ENCODE measurements around the gene TMOD2.
"Not testable (repeated sequence)": the region's sequence is repeated elsewhere in the genome, so short reads cannot be mapped to it uniquely, and the experiment has no call there.

Gene TMOD2

DNA sequence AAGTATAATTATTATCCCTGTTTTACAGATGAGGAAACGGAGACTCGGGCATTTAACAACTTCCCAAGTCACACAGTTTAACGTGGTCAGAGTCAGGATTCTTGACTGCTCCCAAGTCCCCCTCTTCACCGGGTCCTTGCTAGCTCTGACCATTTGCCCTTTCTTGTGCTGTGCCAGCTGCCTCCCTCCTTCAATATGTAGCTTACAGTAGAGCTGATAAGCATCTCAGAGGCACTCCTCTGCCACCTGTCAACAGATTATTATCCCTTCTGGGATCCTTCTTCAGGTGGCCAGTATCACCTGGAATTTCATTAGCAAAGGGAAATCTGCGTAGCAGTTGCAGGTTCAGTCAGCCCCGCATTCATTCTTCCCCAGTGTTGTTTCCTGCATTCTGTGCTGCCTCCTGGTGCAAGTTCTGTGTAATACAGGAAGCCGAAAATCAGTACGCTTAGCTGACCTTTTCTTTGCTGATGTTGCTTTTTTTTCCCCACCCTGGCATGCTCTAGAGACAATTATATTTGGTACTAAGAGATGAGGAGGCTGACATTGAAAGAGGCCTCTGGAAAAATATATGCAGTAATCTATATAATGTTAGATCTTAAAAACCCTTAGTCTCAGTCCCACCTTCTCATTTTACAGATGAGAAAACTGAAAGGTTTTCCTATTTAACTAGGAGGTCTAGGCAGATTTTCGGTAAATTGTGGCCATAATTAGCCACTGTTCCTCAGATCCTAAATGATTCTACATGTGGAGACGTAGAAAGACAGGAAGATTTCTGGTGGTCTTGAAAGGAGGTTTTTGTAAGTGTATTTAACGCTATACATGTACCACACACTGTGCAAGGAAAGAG, 24.8 kb downstream of the TMOD2 start:
- peak; percentile 42 for DNase-seq

- peak; percentile 39 for DNase-seq
Observed at GRCh38 chr15:51776952-51777569, 25.7 kb downstream of the TMOD2 start.

DNA sequence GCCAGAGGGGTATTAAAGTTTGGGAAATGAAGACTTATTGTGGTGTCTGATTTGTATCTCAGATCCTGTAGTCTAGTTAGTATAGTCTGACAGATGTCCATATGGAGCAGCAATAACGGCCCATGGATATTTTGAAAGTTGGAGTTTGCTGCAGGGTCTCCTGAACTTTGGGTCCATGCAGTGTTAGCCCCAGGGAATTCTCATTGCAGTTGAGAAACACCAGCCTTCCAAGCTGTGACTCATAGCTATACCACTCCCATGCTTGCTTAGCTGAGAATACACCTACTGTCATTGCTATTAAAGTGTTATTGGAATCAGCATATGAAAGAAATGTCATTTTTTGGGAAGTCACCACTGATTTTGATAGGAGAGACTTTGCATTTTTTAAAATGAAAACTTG, 29.2 kb downstream of the TMOD2 start:
- DNase-seq, result no peak

- DNase-seq, result no peak
Observed at GRCh38 chr15:51781506-51781905, 30.1 kb downstream of the TMOD2 start.

GRCh38 chr15:51782357-51782896, 31.0 kb downstream of the TMOD2 start:
- no peak for DNase-seq

DNA sequence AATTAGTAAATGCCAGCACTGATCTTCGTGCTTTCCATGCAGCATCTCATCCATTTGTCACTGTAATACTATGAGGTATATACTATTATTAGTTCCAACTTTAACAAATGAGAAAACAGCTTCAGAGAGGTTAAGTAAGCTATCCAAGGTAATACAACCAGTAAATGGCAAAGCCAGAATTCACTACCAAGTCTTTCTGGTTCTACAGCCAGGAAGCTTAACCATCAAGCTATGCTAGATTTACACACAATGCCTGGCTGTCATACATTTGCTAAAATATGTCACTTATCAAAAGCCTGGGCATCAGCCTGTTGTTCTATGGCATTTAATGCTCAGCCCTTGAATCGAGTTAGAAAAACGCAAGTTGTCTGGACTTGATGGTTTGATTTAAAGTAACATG, 32.6 kb downstream of the TMOD2 start:
- no peak for DNase-seq

DNA sequence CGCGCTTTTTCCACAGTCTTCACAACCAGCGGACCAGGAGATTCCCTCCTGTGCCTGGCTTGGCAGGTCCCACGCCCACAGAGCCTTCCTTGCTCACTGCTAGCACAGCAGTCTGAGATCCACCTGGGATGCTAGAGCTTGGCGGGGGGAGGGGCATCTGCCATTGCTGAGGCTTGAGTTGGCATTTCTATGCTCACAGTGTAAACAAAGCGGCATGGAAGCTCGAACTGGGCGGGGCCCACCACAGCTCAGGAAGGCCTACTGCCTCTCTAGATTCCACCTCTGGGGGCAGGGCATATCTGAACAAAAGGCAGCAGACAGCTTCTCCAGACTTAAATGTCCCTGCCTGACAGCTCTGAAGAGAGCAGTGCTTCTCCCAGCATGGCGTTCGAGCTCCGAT, 35.7 kb downstream of the TMOD2 start:
- not testable (repeated sequence) for DNase-seq

- DNase-seq, result not testable (repeated sequence)
Observed at GRCh38 chr15:51792474-51792873, 41.1 kb downstream of the TMOD2 start.

- no peak for DNase-seq
Observed at GRCh38 chr15:51793521-51794305, 42.3 kb downstream of the TMOD2 start.

DNA sequence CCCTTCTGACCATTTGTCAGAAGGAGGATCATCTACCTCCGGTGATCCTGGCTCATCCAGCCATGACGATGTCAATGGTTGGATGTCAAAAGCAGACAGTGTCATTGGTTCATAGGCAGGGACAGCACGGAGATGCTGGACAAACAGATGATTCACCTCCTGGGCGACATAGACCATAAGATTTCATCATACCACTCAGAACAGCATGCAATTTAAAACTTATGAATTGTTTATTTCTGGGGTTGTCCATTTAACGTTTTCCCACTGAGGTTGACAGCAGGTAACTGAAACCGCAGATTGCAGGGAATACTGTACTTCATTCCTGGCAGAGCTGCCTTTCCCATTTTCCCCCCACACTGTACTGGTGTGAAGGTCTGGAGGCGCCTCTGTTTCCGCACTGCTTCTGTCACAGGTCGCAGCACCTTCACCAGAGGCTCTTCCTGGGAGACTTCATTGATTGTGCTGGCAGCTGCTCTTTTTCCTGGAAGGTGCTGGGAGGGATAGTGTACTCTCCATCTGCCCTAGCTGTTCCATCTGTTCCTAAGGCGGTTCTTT, 45.5 kb downstream of the TMOD2 start:
- no peak for DNase-seq

- no peak for DNase-seq
Observed at GRCh38 chr15:51798281-51798680, 46.9 kb downstream of the TMOD2 start.

DNA sequence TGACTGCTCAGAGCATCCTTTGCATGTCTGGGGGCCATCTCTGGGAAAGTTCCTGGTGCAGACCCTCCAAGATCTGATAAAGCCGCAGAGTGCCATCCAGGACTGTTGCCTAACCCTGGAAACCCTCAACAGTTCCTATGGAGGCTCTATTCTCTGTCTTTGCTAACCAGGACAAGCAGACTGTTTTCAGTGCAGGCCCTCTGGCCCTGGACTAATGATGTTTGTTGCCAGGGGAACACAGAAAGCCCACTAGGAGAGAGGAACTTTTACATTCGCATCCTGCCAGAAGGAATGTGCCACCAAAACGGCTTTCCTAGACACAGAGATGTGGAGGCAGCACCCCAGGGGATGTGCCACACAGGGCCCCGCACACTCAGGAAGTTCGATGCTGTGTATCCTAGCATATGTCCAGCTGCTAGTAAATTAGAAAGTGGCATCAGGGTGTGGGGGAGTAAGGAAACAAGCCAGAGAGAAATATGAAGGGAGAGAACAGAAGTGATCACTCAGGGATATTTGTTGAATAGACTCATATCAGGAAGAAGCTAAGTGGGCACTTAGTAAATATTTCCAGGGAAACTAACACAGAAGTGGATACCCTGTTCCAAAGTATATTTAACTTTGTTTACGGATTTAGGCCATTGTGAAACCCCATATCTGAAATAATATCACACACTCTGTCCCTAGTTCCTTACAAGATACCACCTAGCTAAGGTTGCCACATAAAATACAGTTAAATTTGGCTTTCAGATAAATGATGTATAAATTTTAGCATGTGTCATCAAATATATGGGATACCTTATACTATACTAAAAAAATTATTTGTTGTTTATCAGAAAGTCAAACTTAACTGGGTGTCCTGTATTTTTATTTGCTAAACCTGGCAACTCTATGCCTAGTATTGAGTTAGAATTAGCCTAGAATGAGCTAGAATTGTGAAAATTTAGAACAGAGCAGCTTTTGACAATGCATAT, 48.2 kb downstream of the TMOD2 start:
- DNase-seq, result no peak

DNA sequence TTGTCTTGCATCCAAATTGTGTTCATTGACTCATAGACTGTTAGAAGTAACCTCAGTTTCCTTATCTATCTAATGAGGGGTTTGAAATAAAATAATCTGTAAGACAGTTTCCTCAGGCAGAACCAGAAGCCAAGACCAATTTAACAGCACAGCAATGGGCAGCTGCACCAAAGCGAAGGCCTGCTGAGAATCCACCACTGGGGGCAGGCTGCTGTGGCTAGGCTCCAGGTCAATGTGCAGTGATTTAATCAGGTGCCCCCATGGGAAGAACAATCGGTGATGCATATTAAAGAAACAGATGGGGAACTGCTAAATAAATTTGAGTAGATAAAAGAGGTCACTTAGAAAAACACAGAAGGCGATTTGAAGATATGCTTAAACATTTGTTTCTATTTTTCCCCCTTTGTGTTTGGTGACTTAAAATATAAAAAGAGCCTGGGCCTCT, 50.0 kb downstream of the TMOD2 start:
- no peak for DNase-seq

- DNase-seq, result no peak
Observed at GRCh38 chr15:51802593-51802992, 51.2 kb downstream of the TMOD2 start.

DNA sequence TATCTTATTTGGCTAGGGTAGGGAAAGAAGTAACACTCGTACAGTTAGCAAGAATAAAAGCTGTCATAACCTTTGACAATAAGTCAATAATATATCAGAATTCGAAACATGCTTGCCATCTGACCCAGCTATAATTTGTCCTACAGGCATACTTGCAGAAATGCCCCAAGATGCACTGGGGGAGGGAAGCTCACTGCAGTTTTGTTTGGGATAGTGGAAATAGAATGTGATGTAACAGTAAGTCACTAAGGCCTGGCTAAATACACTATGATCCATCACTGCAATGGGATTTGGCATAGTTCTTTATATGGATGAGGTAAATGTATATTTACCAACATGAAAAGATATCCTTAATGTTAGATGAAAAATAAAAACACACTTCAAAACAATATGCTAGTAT, 52.6 kb downstream of the TMOD2 start:
- no peak for DNase-seq

DNA sequence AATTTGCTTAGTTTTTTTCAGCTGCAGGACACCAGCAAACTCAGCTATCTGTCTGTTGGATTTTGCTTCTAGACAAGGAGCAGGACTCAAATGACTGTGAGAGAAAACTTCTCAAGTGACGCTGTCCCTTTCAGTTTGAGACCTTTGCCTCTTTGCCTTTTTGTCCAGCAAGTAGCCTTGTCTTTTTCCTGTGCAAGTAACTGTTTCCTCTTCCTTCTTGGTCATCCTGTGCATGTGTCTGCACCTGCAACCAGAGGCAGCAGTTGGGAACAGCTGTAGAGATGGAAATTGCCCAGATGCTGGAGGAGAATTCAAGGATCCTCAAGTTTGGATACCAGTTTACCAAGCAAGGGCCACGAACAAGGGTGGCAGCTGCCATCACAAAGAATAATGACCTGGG, 54.7 kb downstream of the TMOD2 start:
- no peak for DNase-seq

DNA sequence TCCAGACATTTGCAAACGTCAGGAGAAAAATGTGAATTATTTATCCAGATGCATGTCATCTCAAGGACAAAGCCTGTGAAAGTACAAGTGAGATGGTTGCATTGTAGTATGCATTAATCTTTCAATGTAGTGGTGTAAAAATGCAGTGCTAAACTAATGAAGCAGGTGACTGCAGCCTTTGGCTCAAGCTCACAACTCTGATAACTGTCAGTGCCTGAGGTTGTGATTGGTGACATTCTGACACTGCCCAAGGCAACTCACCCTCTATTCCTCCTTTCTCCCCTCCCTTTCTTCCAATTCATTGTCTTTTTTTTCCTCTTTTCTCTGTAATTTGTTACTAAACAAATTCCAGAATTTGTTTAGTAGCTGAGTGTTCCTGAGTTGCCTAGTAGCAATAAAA, 58.1 kb downstream of the TMOD2 start:
- no peak for DNase-seq

- DNase-seq, result no peak
Observed at GRCh38 chr15:51812598-51812997, 61.2 kb downstream of the TMOD2 start.

- DNase-seq, result no peak
Observed at GRCh38 chr15:51814606-51815005, 63.2 kb downstream of the TMOD2 start.

- DNase-seq, result no peak
Observed at GRCh38 chr15:51816611-51817010, 65.2 kb downstream of the TMOD2 start.

DNA sequence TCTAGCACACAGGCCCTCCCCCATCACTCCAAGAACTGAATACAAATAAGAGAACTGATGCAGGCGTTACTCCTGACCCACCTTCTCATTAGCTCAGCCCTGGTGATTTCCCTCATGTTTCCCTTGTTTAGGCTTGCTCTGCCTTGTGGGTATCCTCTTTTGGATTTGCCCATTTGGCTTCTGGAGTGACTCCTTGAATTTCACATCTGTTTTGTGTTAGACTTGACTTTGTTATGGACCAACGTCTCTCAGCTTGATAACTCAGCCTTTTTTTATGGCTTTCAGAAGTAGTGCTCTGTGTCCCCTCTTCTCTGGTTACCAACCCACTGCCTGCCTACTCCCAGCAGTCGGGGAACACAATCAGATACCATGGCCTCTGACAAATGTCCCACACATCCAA, 66.8 kb downstream of the TMOD2 start:
- no peak for DNase-seq

- DNase-seq, result no peak
Observed at GRCh38 chr15:51825698-51826097, 74.3 kb downstream of the TMOD2 start.
